PC-3 (cell line): ENCODE results near the gene NRARP. TPM values are rescaled to one million over a fixed set of nuclear protein-coding genes. Genes with fewer than 3 reads are reported as not detected.

Experiments
- ATAC-seq: fragments of 200-7000 bp; cut with Tn5 transposase; 2 replicates; pipeline ENCODE4 v1.9.1; 2020; ENCODE audit warnings: mild to moderate bottlenecking, moderate library complexity
- BruUV-seq: library from RNA; stranded (reverse); fragments of 400-500 nt; replicated peaks from 2 replicates; lab custom pipeline; 2021; lab: Mats Ljungman, UMichigan
- CTCF ChIA-PET: fragments of 300-600 bp; sonication (Branson Sonifier 250); formaldehyde crosslinking; loops from one replicate; lab custom pipeline; 2022; ENCODE audit warnings: antibody characterized with exemption; lab: Charles Lee
- POLR2A ChIA-PET: fragments of 300-600 bp; sonication (Branson Sonifier 250); formaldehyde crosslinking; loops from one replicate; lab custom pipeline; 2022; ENCODE audit warnings: antibody characterized with exemption; ENCODE audit not compliant: unreplicated experiment; lab: Charles Lee
- DNase-seq: peaks from one replicate; pipeline ENCODE4 v3.0.0-alpha.2; 2015
- H2AFZ ChIP-seq: fragments of 300-600 bp; sonication (generic); 2 replicates; pipeline ENCODE4 v1.6.0; 2016; ENCODE audit warnings: antibody characterized with exemption, low read length
- H3F3A ChIP-seq: fragments of 300-600 bp; sonication (generic); one replicate; pipeline ENCODE4 v1.6.0; 2017; ENCODE audit warnings: antibody characterized with exemption, low read length, control low read depth, mild to moderate bottlenecking; ENCODE audit not compliant: unreplicated experiment
- H3K27ac ChIP-seq: fragments of 300-600 bp; sonication (generic); 2 replicates; pipeline ENCODE4 v1.5.1; 2016; ENCODE audit warnings: mild to moderate bottlenecking, low read length
- H3K27me3 ChIP-seq: fragments of 300-600 bp; sonication (generic); 2 replicates; pipeline ENCODE4 v1.6.1; 2016; ENCODE audit warnings: low read length, mixed read lengths
- H3K36me3 ChIP-seq: fragments of 300-600 bp; sonication (generic); 2 replicates; pipeline ENCODE4 v1.6.1; 2016; ENCODE audit warnings: low read depth, mixed run types, low read length, mixed read lengths
- H3K4me1 ChIP-seq: fragments of 300-600 bp; sonication (generic); 2 replicates; pipeline ENCODE4 v1.5.1; 2016; ENCODE audit warnings: low read length; ENCODE audit not compliant: insufficient read depth
- H3K4me2 ChIP-seq: fragments of 300-600 bp; sonication (generic); 2 replicates; pipeline ENCODE4 v1.6.0; 2016; ENCODE audit warnings: low read length
- H3K4me3 ChIP-seq: fragments of 300-600 bp; sonication (generic); 2 replicates; pipeline ENCODE4 v1.5.1; 2016; ENCODE audit warnings: mild to moderate bottlenecking, low read length, mixed read lengths
- H3K79me2 ChIP-seq: fragments of 300-600 bp; sonication (generic); 2 replicates; pipeline ENCODE4 v1.6.1; 2017; ENCODE audit warnings: low read length, mixed read lengths
- H3K9ac ChIP-seq: fragments of 300-600 bp; sonication (generic); 2 replicates; pipeline ENCODE4 v1.6.0; 2016; ENCODE audit warnings: mild to moderate bottlenecking, low read length
- H3K9me2 ChIP-seq: fragments of 300-600 bp; sonication (generic); replicated peaks from 2 replicates; pipeline ENCODE4 v1.6.1; 2016; ENCODE audit warnings: mixed run types, low read length, mixed read lengths
- H3K9me3 ChIP-seq: fragments of 300-600 bp; sonication (generic); 2 replicates; pipeline ENCODE4 v1.6.1; 2016; ENCODE audit warnings: low read length, mixed read lengths
- H4K20me1 ChIP-seq: fragments of 300-600 bp; sonication (generic); 2 replicates; pipeline ENCODE4 v1.6.1; 2016; ENCODE audit warnings: low read length, mixed read lengths
- EZH2 ChIP-seq: fragments of 300-600 bp; sonication (generic); IDR thresholded peaks from one replicate; pipeline ENCODE4 v1.6.1; 2017; ENCODE audit warnings: antibody characterized with exemption, mild to moderate bottlenecking, low read length; ENCODE audit not compliant: unreplicated experiment
- EZH2phosphoT487 ChIP-seq: fragments of 300-600 bp; sonication (generic); IDR thresholded peaks from 2 replicates; pipeline ENCODE4 v1.6.1; 2018; ENCODE audit warnings: mild to moderate bottlenecking, antibody characterized with exemption, low read length, borderline replicate concordance
- intact Hi-C: fragments of 100-400 bp; cut with micrococcal nuclease; formaldehyde crosslinking; loops from 2 replicates; pipeline ENCODE4 v1.9.0; 2023
- total RNA-seq: library from RNA; depleted of rRNA; stranded (reverse); fragments of >200 nt; gene quantifications from 2 replicates; pipeline ENCODE4 v1.2.3, GENCODE V29; 2014
- TF ChIP-seq, protein P1 (sequence below): fragments of 300-600 bp; sonication (generic); conservative IDR thresholded peaks from 2 replicates; pipeline ENCODE4 v1.5.1; 2017; ENCODE audit warnings: antibody characterized with exemption, low read depth, mild to moderate bottlenecking, low read length

The NRARP gene
- total RNA-seq, 1 experiment from 2014 or later = 36.8 TPM

DNA sequence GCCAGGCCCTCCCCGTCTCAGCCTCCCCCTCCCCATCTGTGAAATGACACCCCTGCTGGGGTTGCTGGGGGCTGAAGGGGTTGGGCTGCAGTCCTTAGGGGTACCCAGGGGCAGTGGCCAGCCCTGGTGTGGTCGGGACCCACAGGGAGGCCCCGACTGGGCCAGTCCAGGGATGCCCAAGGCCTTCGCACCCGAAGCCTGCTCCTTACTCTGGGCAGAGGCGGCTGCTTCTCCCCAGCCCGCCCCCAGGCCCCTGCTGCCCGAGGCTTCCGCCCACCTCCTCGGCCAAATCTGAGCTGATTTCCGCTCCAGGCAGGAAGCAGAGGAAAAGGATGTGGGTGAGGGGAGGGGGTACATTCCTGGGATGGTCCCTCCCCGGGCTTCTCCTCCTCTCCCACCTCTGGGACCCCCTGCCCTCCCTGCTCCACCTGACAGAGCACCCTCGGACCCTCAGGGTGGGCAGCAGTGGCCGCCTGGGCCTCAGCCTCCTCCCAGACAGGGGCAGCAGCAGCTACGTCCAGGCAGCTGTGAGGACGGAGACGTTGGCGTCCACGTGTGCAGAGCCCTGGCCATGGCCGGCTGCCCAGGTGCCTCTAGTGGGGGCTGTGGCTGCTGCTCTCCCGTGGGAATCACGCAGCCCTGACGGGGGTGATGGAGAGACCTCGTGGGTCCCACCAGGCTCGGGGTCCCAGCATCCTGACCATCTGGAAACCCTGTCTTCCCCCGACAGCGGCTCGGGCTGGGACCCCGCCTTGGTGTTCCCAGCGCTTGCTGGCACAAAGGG, 4.2 kb upstream of the NRARP start:
- POLR2A ChIA-PET = interaction anchor here (0.6 kb wide), 1 partner anchor 103 kb away, joined by 3 read pairs; no protein-coding TSS in a partner anchor
- H2AFZ ChIP-seq = no peak overlapping the region
- CTCF ChIA-PET = no interaction called here

DNA sequence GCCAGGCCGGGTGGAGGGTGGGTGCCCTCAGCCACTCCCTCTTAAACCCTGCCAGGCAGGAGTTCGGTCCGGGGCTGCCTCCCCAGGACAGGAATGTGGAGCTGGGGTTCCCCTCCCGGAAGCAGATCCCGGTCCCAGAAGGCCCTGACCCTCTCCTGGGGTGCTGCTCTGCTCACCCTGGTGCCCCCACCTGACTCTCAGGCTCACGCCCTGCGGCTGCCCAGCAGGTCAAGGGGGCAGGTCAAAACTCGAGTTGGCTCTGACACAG, 3.7 kb upstream of the NRARP start:
- no peak overlapping the region for H3K4me2 ChIP-seq
- BruUV-seq = no TSS peak
- ChIA-PET POLR2A (interaction anchor here (0.6 kb wide), 1 partner anchor 102 kb away, joined by 3 read pairs; no protein-coding TSS in a partner anchor), CTCF (no interaction called here)
- no peaks in the 10 kb centered on the region for H3K27me3 ChIP-seq
- no peak overlapping the region for H3K27ac ChIP-seq
- H3K4me1 ChIP-seq = peaks cover 14% of the 10 kb centered on the region
- H3K9me3 ChIP-seq = no peaks in the 10 kb centered on the region
- no peaks in the 10 kb centered on the region for H3F3A ChIP-seq
- H4K20me1 ChIP-seq = no peaks in the 10 kb centered on the region
- H2AFZ ChIP-seq = no peak overlapping the region
- DNase-seq (no peak), ATAC-seq (no peak)
- TF ChIP-seq EZH2 (no peak), EZH2phosphoT487 (no peak)
- TF ChIP-seq, protein P1, sequence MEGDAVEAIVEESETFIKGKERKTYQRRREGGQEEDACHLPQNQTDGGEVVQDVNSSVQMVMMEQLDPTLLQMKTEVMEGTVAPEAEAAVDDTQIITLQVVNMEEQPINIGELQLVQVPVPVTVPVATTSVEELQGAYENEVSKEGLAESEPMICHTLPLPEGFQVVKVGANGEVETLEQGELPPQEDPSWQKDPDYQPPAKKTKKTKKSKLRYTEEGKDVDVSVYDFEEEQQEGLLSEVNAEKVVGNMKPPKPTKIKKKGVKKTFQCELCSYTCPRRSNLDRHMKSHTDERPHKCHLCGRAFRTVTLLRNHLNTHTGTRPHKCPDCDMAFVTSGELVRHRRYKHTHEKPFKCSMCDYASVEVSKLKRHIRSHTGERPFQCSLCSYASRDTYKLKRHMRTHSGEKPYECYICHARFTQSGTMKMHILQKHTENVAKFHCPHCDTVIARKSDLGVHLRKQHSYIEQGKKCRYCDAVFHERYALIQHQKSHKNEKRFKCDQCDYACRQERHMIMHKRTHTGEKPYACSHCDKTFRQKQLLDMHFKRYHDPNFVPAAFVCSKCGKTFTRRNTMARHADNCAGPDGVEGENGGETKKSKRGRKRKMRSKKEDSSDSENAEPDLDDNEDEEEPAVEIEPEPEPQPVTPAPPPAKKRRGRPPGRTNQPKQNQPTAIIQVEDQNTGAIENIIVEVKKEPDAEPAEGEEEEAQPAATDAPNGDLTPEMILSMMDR = no peak
- peaks cover 3% of the 10 kb centered on the region for H3K79me2 ChIP-seq
- H3K9ac ChIP-seq = no peak overlapping the region
- no peaks in the 10 kb centered on the region for H3K36me3 ChIP-seq
- no peak overlapping the region for H3K4me3 ChIP-seq
- no peaks in the 10 kb centered on the region for H3K9me2 ChIP-seq
- intact Hi-C loops = no loop called here

More for the DNA sequence above, 4.2 kb upstream of the NRARP start:
- Histone ChIP-seq H3F3A (no peaks in the 10 kb centered on the region), H3K27ac (no peak overlapping the region), H4K20me1 (no peaks in the 10 kb centered on the region), H3K36me3 (no peaks in the 10 kb centered on the region), H3K27me3 (no peaks in the 10 kb centered on the region), H3K9me3 (no peaks in the 10 kb centered on the region), H3K4me3 (no peak overlapping the region), H3K9ac (no peak overlapping the region), H3K79me2 (no peaks in the 10 kb centered on the region), H3K9me2 (no peaks in the 10 kb centered on the region), H3K4me2 (no peak overlapping the region), H3K4me1 (peaks cover 19% of the 10 kb centered on the region)
- DNase-seq (no peak), ATAC-seq (no peak)
- intact Hi-C loops = no loop called here
- TF ChIP-seq, protein P1 = no peak
- TF ChIP-seq EZH2phosphoT487 (no peak), EZH2 (no peak)
- no TSS peak for BruUV-seq
